T-helper 22 cell (primary cell): ENCODE results near the gene TNFRSF13B.
"Not testable (repeated sequence)": the region's sequence is repeated elsewhere in the genome, so short reads cannot be mapped to it uniquely, and the experiment has no call there.

Experiments used
- DNase-seq: peaks from one replicate; pipeline ENCODE4 v3.0.0-alpha.2; 2020; ENCODE audit warnings: low read depth

Gene TNFRSF13B

GRCh38 chr17:16924696-16925440 lies 47.0 kb downstream of the TNFRSF13B start:
- no peak for DNase-seq

- no peak for DNase-seq
Measured at GRCh38 chr17:16923904-16924695, 47.8 kb downstream of the TNFRSF13B start.

- DNase-seq = no peak
Measured at GRCh38 chr17:16923097-16923903, 48.6 kb downstream of the TNFRSF13B start.

- no peak for DNase-seq
Measured at GRCh38 chr17:16922386-16923096, 49.4 kb downstream of the TNFRSF13B start.

GRCh38 chr17:16921451-16921850 lies 50.5 kb downstream of the TNFRSF13B start:
- DNase-seq = not testable (repeated sequence)

GRCh38 chr17:16920628-16921020 lies 51.3 kb downstream of the TNFRSF13B start:
- no peak for DNase-seq

- DNase-seq = no peak
Measured at GRCh38 chr17:16919663-16920627, 52.0 kb downstream of the TNFRSF13B start.

GRCh38 chr17:16918443-16918842 lies 53.5 kb downstream of the TNFRSF13B start:
- DNase-seq = no peak

- DNase-seq = no peak
Measured at GRCh38 chr17:16917671-16918394, 54.1 kb downstream of the TNFRSF13B start.

GRCh38 chr17:16916557-16916920 lies 55.4 kb downstream of the TNFRSF13B start:
- no peak for DNase-seq

- no peak for DNase-seq
Measured at GRCh38 chr17:16915752-16916556, 56.0 kb downstream of the TNFRSF13B start.

GRCh38 chr17:16913463-16913862 lies 58.5 kb downstream of the TNFRSF13B start:
- DNase-seq = no peak

GRCh38 chr17:16912021-16912962 lies 59.6 kb downstream of the TNFRSF13B start:
- DNase-seq = no peak

- DNase-seq = no peak
Measured at GRCh38 chr17:16911141-16911937, 60.6 kb downstream of the TNFRSF13B start.

GRCh38 chr17:16910341-16910740 lies 61.6 kb downstream of the TNFRSF13B start:
- no peak for DNase-seq

- no peak for DNase-seq
Measured at GRCh38 chr17:16909472-16910246, 62.3 kb downstream of the TNFRSF13B start.
